ENCODE results near the gene MPIG6B. TPM values are rescaled to one million over a fixed set of nuclear protein-coding genes. Genes with fewer than 3 reads are reported as not detected.

MPIG6B gene
- total RNA-seq, 1 experiment from 2014 or later: not detected

GRCh38 chr6:31718265-31718664, 4.9 kb upstream of the MPIG6B start:
- H3K4me3 Mint-ChIP-seq (ENCODE audit: unreplicated experiment): no peak overlapping the region
- ChIA-PET CTCF (no interaction called here), POLR2A (no interaction called here)
- H3K4me1 Mint-ChIP-seq (ENCODE audit: insufficient read depth, unreplicated experiment): peaks cover 11% of the 10 kb centered on the region
- H3K9me3 Mint-ChIP-seq (ENCODE audit: unreplicated experiment): no peaks in the 10 kb centered on the region
- no peak for DNase-seq (ENCODE audit: unreplicated experiment)
- intact Hi-C loops (cut with micrococcal nuclease): no loop called here
- no peak for TF ChIP-seq CTCF (IDR thresholded peaks at IDR 0.05; ENCODE audit: unreplicated experiment)
- H3K27me3 Mint-ChIP-seq (ENCODE audit: insufficient read depth, unreplicated experiment): no peaks in the 10 kb centered on the region
- BruUV-seq (replicated peaks): no TSS peak
- no peak overlapping the region for H3K27ac Mint-ChIP-seq (ENCODE audit: low read depth, unreplicated experiment)
- no peaks in the 10 kb centered on the region for H3K36me3 Mint-ChIP-seq (ENCODE audit: insufficient read depth, unreplicated experiment)

- intact Hi-C loops (cut with micrococcal nuclease): no loop called here
- Mint-ChIP-seq H3K4me3 (ENCODE audit: unreplicated experiment) (no peak overlapping the region), H3K36me3 (ENCODE audit: insufficient read depth, unreplicated experiment) (no peaks in the 10 kb centered on the region), H3K9me3 (ENCODE audit: unreplicated experiment) (no peaks in the 10 kb centered on the region), H3K27me3 (ENCODE audit: insufficient read depth, unreplicated experiment) (no peaks in the 10 kb centered on the region), H3K27ac (ENCODE audit: low read depth, unreplicated experiment) (no peak overlapping the region), H3K4me1 (ENCODE audit: insufficient read depth, unreplicated experiment) (peaks cover 11% of the 10 kb centered on the region)
- TF ChIP-seq CTCF (IDR thresholded peaks at IDR 0.05; ENCODE audit: unreplicated experiment): no peak
- no peak for DNase-seq (ENCODE audit: unreplicated experiment)
- CTCF ChIA-PET: interaction anchor here (0.7 kb wide), 1 partner anchor 28 kb away, joined by 3 read pairs; no protein-coding TSS in a partner anchor
- POLR2A ChIA-PET: interaction anchor here (2.2 kb wide), 1 partner anchor 16 kb away, joined by 7 read pairs; the partner anchor contains the start of gene ABHD16A
- BruUV-seq (replicated peaks): no TSS peak
Observed at GRCh38 chr6:31719001-31719400, 4.2 kb upstream of the MPIG6B start.

GRCh38 chr6:31720196-31720770, 2.9 kb upstream of the MPIG6B start:
- POLR2A ChIA-PET: interaction anchor here (0.7 to 2.2 kb wide), 3 partner anchors 16 to 107 kb away, joined by 3 to 7 read pairs (median 3); partner anchors contain the start of genes ABHD16A and CLIC1

More at GRCh38 chr6:31720196-31720770, 2.9 kb upstream of the MPIG6B start:
- no peak overlapping the region for H3K27ac Mint-ChIP-seq (ENCODE audit: low read depth, unreplicated experiment)
- CTCF ChIA-PET: interaction anchor here (0.8 to 1.2 kb wide), 3 partner anchors 9 to 232 kb away, joined by 3 read pairs; partner anchors contain the start of gene ABHD16A
- DNase-seq (ENCODE audit: unreplicated experiment): no peak
- peaks cover 11% of the 10 kb centered on the region for H3K4me1 Mint-ChIP-seq (ENCODE audit: insufficient read depth, unreplicated experiment)
- H3K27me3 Mint-ChIP-seq (ENCODE audit: insufficient read depth, unreplicated experiment): no peaks in the 10 kb centered on the region
- no peak for TF ChIP-seq CTCF (IDR thresholded peaks at IDR 0.05; ENCODE audit: unreplicated experiment)
- no TSS peak for BruUV-seq (replicated peaks)
- H3K36me3 Mint-ChIP-seq (ENCODE audit: insufficient read depth, unreplicated experiment): no peaks in the 10 kb centered on the region
- no peak overlapping the region for H3K4me3 Mint-ChIP-seq (ENCODE audit: unreplicated experiment)
- no peaks in the 10 kb centered on the region for H3K9me3 Mint-ChIP-seq (ENCODE audit: unreplicated experiment)
- intact Hi-C loops (cut with micrococcal nuclease): no loop called here
